Activated T-cell treated with anti-CD3 and anti-CD28 coated beads, Interleukin-2, amount 50 U/mL, for 4 hours (primary cell): ENCODE results near the gene SLC18A2. TPM values are rescaled to one million over a fixed set of nuclear protein-coding genes. Genes with fewer than 3 reads are reported as not detected.
"Not testable (repeated sequence)": the region's sequence is repeated elsewhere in the genome, so short reads cannot be mapped to it uniquely, and the experiment has no call there.

Source experiments
- ATAC-seq, 2 donors: fragments of 200-7000 bp; cut with Tn5 transposase; one replicate each; pipeline ENCODE4 v1.10.0; 2021
- DNase-seq: peaks from one replicate; pipeline ENCODE4 v3.0.0-alpha.2; 2020
- H3K27me3 Mint-ChIP-seq: one replicate; pipeline ENCODE4 v1.8.0; 2021; ENCODE audit warnings: low read depth, mixed read lengths
- H3K36me3 Mint-ChIP-seq: one replicate; pipeline ENCODE4 v1.8.0; 2022; ENCODE audit warnings: mixed read lengths; ENCODE audit not compliant: insufficient read depth
- H3K4me1 Mint-ChIP-seq: one replicate; pipeline ENCODE4 v1.8.0; 2021; ENCODE audit warnings: low read depth, mixed read lengths
- H3K4me3 Mint-ChIP-seq: one replicate; pipeline ENCODE4 v1.8.0; 2021; ENCODE audit warnings: mild to moderate bottlenecking, moderate library complexity, mixed read lengths
- H3K9me3 Mint-ChIP-seq: one replicate; pipeline ENCODE4 v1.8.0; 2021; ENCODE audit warnings: mixed read lengths
- total RNA-seq, 3 donors: library from RNA; stranded (reverse); gene quantifications; one replicate each; pipeline ENCODE4 v1.2.1, GENCODE V29; 2021

Gene SLC18A2
- total RNA-seq, 3 donors from 2014 or later, result 0.05 to 0.19 (median 0.18) TPM

DNA sequence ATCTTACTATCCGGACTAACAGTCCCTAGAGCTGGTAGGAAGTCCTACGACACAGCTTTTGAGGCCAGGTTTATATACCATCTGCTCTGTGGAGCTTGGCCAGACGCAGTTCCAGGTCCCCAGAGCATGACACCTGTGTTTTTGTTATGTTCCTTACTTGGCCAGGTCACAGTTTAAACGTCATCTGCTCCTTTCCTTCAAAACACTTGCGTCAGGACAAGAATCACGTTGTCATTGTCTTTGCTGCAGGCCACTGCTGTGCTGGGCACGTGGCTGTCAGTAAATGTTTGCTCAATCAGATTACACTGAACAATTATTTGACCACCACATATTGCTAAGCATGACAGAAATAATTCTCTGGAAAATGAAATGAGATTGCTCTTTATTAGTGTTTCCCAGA lies 23.9 kb downstream of the SLC18A2 start:
- Mint-ChIP-seq H3K36me3 (no peaks in the 10 kb centered on the region), H3K4me3 (no peak overlapping the region), H3K4me1 (peaks cover 2% of the 10 kb centered on the region), H3K9me3 (no peaks in the 10 kb centered on the region), H3K27me3 (peaks cover 33% of the 10 kb centered on the region)
- DNase-seq (no peak), ATAC-seq (no peak)

DNA sequence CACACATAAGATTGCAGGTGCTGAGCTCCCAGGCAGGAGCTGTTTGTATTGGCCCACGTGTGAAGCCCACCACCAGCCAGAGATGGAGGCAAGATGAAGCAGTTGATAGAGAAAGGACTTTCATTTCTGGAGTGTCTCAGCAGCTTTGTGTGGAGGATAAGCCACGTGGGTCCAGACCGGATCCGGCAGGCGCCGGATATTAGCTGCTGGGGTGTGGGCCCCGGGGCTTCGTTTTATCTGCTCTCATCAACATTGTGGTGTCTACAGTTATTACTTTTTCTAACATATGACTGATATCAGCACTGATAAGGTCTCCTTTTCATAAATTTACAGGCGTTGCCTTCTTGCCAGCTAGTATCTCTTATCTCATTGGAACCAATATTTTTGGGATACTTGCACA lies 25.5 kb downstream of the SLC18A2 start:
- no peaks in the 10 kb centered on the region for H3K36me3 Mint-ChIP-seq
- H3K4me1 Mint-ChIP-seq, result no peaks in the 10 kb centered on the region
- peaks cover 19% of the 10 kb centered on the region for H3K27me3 Mint-ChIP-seq
- no peak overlapping the region for H3K4me3 Mint-ChIP-seq
- DNase-seq (no peak), ATAC-seq (no peak)
- H3K9me3 Mint-ChIP-seq, result no peaks in the 10 kb centered on the region

DNA sequence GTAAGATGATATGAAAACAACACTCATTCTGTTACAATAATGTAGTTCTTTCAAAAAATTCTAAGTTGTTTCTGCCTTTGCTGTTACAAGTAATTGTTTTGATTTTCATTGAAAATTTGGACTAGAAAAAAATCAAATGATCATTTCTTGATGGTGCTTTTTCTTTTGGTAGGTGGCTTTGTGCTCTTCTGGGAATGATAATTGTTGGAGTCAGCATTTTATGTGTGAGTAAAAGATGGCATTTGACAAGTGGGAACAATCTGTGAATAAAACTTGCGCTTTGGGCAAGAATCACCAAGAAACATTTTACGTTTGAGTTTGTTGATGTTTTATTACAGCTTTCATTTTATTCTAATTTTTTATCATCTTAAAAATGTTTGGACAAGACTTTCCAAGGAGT lies 25.9 kb downstream of the SLC18A2 start:
- no peaks in the 10 kb centered on the region for H3K36me3 Mint-ChIP-seq
- H3K9me3 Mint-ChIP-seq, result no peaks in the 10 kb centered on the region
- H3K4me1 Mint-ChIP-seq, result no peaks in the 10 kb centered on the region
- H3K27me3 Mint-ChIP-seq, result peaks cover 15% of the 10 kb centered on the region
- ATAC-seq (no peak), DNase-seq (no peak)
- no peak overlapping the region for H3K4me3 Mint-ChIP-seq

DNA sequence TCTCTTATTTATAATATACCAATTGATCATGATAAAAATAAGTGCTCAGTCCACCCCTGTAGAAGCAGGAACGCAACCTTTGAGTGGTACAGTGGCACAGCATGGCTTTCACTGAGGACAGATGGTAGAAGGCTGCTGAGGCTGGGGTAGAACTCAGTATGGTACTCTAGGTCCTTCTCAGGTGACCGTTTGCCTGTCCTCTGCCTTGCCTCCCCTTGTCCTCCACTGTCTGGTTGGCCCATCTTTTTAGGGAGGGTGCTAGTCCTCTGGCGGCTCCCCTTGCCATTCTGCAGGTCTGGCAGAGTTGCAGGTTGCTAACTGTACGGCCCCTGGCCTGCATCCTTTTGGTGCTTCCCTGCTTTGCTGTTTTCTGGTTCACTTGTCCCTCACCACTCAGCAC lies 27.3 kb downstream of the SLC18A2 start:
- Mint-ChIP-seq H3K36me3 (no peaks in the 10 kb centered on the region), H3K4me1 (no peaks in the 10 kb centered on the region), H3K4me3 (no peak overlapping the region), H3K27me3 (peaks cover 7% of the 10 kb centered on the region), H3K9me3 (no peaks in the 10 kb centered on the region)
- DNase-seq (no peak), ATAC-seq (no peak)

DNA sequence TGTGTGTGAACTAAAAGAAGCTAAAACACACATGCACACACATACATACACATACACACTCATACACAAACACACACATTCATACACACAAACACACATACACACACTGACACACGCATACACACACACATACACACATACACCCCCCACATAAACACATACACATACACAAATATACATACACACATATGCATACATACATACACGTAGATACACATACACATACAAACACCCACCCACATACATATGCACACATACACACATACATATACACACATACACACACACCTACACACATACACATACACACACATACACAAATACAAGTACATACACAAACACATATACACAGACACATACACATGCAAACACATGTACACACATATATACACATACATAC lies 28.0 kb downstream of the SLC18A2 start:
- DNase-seq (no peak), ATAC-seq (no peak)
- Mint-ChIP-seq H3K9me3 (no peaks in the 10 kb centered on the region), H3K4me1 (no peaks in the 10 kb centered on the region), H3K27me3 (peaks cover 7% of the 10 kb centered on the region), H3K4me3 (no peak overlapping the region), H3K36me3 (no peaks in the 10 kb centered on the region)

DNA sequence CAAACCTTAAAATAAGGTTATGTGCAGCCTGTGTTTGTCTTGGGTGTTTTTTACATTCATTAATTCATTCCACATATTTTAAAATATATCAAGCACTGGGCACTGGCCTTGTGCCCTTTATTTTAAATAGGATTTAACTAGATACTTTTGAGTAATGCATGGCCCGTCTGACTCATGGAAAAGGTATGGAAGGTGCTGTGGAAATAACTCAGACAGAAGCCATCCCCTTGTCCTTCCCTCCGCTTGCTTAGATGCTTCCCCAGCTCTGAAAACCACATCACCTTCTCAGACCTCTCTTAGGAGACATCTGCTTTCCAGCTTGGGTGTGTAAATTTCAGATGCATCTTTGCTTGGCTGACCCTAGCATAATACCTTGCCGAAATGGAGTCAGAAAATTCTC lies 30.5 kb downstream of the SLC18A2 start:
- Mint-ChIP-seq H3K4me1 (no peaks in the 10 kb centered on the region), H3K27me3 (no peaks in the 10 kb centered on the region), H3K36me3 (no peaks in the 10 kb centered on the region), H3K4me3 (no peak overlapping the region), H3K9me3 (no peaks in the 10 kb centered on the region)
- ATAC-seq, result no peak
- DNase-seq, result no peak

DNA sequence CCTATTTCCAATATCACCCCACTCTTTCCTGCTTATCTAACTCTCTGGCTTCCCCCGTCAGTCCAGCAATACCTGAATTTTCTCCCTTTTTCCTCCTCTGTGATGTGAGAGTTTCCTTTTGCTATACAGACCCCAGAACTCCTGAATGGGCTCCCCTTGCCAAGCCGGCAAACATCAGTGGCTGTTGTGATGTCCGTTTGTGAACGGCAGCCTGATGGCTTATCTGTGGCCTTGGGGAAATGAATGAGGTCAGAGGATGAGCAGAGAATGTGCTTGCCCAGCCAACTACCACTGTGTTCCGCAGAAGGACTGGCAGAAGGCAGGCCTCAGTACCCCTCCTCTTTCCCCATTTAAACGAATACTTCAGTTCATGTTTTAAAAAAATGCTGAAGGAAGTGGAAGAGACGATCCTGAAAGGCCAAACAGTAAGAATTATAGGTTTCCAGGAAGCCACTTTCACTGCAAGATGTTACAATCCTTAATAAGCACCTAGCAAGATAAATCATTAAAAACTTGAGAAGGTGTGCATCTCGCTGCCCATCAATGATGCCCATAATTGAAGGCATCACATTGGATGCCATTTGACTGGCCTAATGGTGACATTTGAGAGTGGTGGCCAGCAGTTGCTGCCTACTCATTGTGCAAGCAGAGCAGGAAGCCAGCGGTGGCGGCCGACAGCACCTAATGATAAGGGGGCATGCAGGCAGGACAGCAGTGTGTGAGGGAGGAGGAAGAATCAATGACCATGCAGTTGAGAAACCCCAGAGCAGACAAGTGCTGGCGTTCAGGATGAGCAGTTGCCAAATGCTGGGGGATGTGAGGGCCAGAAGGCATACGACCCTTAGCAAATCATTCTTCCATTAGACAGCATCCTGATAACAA lies 31.5 kb downstream of the SLC18A2 start:
- Mint-ChIP-seq H3K36me3 (no peaks in the 10 kb centered on the region), H3K9me3 (no peaks in the 10 kb centered on the region), H3K4me1 (no peaks in the 10 kb centered on the region), H3K27me3 (no peaks in the 10 kb centered on the region), H3K4me3 (no peak overlapping the region)
- DNase-seq (no peak), ATAC-seq (no peak)

DNA sequence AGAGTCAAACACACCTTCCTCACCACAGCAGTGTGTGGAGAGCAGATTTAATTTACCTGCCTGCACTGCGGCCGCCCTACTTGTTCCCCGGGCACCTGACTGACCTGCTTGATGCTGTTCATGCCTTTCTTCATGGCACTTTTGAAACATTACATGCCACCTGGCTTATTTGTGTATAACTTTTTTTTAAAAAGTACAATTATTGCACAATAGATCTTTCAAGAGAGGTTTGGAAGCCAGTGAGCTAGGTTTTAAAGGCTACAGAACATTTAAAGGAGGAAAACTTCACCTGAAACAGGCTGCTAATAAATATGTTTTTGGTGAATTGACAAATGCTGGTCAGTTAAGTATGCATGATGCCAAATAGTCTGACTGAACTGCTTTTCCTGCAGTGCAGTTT lies 33.1 kb downstream of the SLC18A2 start:
- H3K4me3 Mint-ChIP-seq, result no peak overlapping the region
- DNase-seq, result no peak
- H3K9me3 Mint-ChIP-seq, result no peaks in the 10 kb centered on the region
- no peaks in the 10 kb centered on the region for H3K4me1 Mint-ChIP-seq
- no peaks in the 10 kb centered on the region for H3K36me3 Mint-ChIP-seq
- no peaks in the 10 kb centered on the region for H3K27me3 Mint-ChIP-seq
- ATAC-seq, result no peak

DNA sequence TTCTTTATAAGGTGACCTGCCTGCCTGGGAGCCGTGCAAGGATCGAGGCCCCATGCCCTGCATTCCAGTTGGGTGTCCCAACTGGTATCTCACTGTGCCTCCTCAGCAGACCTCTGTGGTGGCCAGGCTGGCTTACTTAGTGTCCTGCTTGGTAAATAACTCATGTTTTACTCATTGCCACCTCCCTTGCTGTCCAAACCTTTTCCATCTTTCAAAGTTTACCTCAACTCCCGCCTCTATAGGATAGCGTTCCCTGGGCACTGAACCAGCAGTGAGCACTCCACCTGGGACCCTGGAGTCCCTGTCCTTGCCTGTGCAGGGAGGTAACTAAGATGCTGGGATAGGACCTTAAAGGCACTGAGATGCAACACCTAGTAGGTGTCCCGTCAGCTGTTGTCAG lies 33.6 kb downstream of the SLC18A2 start:
- H3K36me3 Mint-ChIP-seq, result no peaks in the 10 kb centered on the region
- H3K4me3 Mint-ChIP-seq, result no peak overlapping the region
- no peaks in the 10 kb centered on the region for H3K4me1 Mint-ChIP-seq
- ATAC-seq (no peak), DNase-seq (no peak)
- H3K27me3 Mint-ChIP-seq, result no peaks in the 10 kb centered on the region
- H3K9me3 Mint-ChIP-seq, result no peaks in the 10 kb centered on the region

DNA sequence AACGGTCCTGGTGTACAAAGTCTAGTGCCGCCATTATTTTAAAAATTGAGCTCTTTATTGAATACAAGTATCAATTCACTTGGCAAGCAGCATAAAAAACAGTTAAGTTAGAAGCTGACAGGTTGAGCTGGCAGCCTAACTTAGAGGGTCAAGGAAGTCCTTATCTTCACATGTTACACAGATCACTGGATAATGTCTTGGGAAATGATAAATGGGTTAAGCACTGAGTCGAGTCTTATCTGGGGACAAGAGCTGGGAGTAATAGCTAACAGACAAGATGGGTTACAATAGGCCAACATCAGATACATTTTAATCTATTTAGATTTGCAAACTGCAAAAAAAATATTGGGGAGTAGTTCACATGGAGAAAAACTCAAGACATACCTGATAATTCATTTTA lies 34.2 kb downstream of the SLC18A2 start:
- no peak for ATAC-seq
- DNase-seq, result no peak
- no peaks in the 10 kb centered on the region for H3K4me1 Mint-ChIP-seq
- no peaks in the 10 kb centered on the region for H3K9me3 Mint-ChIP-seq
- no peaks in the 10 kb centered on the region for H3K36me3 Mint-ChIP-seq
- no peaks in the 10 kb centered on the region for H3K27me3 Mint-ChIP-seq
- no peak overlapping the region for H3K4me3 Mint-ChIP-seq

DNA sequence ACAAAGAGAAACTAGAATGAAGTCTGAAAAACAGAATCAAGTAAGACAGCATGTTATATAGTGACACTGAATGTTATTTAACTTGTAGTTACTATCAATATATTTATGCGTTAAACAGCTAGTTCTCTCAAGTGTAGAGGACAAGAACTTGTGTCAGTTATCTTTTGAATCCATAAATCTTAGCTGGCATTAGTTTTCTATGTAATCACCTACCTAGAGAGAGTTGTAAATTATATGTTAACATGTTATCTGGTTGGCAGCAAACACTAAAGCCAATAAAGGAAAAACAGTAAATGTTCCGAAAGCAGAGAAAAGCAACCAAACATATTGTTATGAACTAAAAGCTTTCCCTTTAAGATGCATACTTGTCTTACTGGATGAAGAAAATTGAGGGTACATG lies 36.8 kb downstream of the SLC18A2 start:
- ATAC-seq, result no peak
- Mint-ChIP-seq H3K9me3 (no peaks in the 10 kb centered on the region), H3K27me3 (no peaks in the 10 kb centered on the region), H3K4me1 (no peaks in the 10 kb centered on the region), H3K4me3 (no peak overlapping the region), H3K36me3 (peaks cover 1% of the 10 kb centered on the region)
- no peak for DNase-seq

DNA sequence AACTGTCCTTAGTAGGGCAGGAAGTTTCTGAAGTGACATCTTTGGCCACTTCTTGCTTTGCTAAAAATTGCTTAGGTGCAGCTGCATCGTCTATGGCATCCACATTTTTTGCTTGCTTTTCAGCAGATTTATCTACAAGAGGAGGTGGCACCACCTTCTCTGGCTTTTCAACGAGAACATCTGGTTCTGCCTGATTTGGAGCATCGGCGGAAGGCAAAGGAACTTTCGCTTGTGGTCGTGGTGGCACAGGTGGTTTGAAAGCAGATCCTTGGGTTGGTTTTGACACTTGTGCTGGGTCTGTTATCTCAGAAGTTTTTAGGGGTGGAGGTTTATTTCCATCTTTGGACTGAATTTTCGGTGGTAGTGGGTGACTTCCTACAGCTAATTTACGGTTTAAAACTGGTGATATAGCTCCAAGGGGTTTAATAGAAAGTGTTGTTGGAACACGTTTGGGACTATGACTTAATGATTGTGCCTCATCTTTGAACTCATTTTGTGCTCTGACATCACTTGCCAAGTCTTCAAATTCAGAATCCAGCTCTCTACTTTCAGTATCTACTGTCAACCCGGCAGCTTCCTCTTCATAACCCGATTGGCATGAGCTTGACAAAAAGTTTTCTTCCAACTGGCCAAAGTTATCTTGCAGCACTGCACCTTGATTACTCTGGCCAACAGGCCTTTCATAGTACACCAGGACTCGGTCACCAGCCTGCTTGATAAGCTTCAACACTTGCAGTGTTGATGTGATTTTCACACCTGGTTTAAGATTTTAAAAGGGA lies 44.0 kb downstream of the SLC18A2 start:
- DNase-seq, result no peak
- no peak overlapping the region for H3K4me3 Mint-ChIP-seq

DNA sequence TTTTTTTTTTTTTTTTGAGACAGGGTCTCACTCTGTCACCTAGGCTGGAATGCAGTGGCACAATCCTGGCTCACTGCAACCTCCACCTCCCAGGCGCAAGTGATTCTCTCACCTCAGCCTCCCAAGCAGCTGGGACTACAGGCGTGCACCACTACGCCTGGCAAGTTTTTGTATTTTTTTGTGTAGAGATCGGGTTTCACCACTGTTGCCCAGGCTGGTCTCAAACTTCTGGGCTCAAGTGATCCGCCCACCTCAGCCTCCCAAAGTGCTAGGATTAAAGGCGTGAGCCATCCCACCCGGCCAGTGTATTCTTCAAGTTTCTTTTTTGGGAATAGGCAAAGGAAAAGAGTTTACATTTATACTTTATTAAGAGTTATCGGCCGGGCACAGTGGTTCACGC lies 50.0 kb downstream of the SLC18A2 start:
- H3K4me3 Mint-ChIP-seq, H3K9me3 Mint-ChIP-seq, H3K4me1 Mint-ChIP-seq, ATAC-seq, H3K27me3 Mint-ChIP-seq, DNase-seq: not testable (repeated sequence)
- peaks cover 17% of the 10 kb centered on the region for H3K36me3 Mint-ChIP-seq

More for the DNA sequence above, 44.0 kb downstream of the SLC18A2 start:
- peaks cover 18% of the 10 kb centered on the region for H3K36me3 Mint-ChIP-seq
- no peaks in the 10 kb centered on the region for H3K9me3 Mint-ChIP-seq
- no peaks in the 10 kb centered on the region for H3K27me3 Mint-ChIP-seq
- no peak for ATAC-seq
- no peaks in the 10 kb centered on the region for H3K4me1 Mint-ChIP-seq

DNA sequence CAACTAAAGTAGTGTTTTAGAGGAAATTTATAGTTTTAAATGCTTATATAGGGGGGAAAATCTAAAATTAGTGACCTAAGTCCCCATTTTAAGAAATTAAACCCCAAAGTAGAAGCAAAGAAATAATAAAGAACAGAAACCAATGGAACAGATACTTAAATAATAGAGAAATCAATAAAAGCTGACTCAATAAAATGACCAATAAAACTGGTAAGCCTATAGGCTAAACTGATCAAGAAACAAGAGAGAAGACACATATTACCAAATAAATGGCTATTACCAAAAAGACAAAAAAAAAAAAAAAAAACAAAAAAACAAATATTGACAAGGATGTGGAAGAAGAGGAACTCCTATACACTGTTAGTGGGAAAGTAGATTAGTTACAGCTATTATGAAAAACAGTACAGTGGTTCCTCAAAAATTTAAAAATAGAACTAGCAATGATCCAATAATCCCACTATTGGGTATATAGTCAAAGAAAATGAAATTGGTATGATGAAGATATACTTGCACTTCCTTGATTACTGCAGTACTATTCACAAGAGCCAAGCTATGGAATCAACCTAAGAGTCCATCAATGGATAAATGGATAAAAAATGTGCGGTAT lies 53.2 kb downstream of the SLC18A2 start:
- no peak for ATAC-seq
- H3K9me3 Mint-ChIP-seq, result no peaks in the 10 kb centered on the region

More for the DNA sequence above, 53.2 kb downstream of the SLC18A2 start:
- Mint-ChIP-seq H3K36me3 (peaks cover 18% of the 10 kb centered on the region), H3K27me3 (no peaks in the 10 kb centered on the region), H3K4me1 (peaks cover 6% of the 10 kb centered on the region), H3K4me3 (no peak overlapping the region)
- no peak for DNase-seq
